PC-3 (cell line): Measurements from ENCODE around the gene TMEM106C. TPM values are rescaled to one million over a fixed set of nuclear protein-coding genes. Genes with fewer than 3 reads are reported as not detected.

Experiments used
- ATAC-seq: fragments of 200-7000 bp; cut with Tn5 transposase; 2 replicates; pipeline ENCODE4 v1.9.1; 2020; ENCODE audit warnings: mild to moderate bottlenecking, moderate library complexity
- BruUV-seq: library from RNA; stranded (reverse); fragments of 400-500 nt; replicated peaks from 2 replicates; lab custom pipeline; 2021; lab: Mats Ljungman, UMichigan
- CTCF ChIA-PET: fragments of 300-600 bp; sonication (Branson Sonifier 250); formaldehyde crosslinking; loops from one replicate; lab custom pipeline; 2022; ENCODE audit warnings: antibody characterized with exemption; lab: Charles Lee
- POLR2A ChIA-PET: fragments of 300-600 bp; sonication (Branson Sonifier 250); formaldehyde crosslinking; loops from one replicate; lab custom pipeline; 2022; ENCODE audit warnings: antibody characterized with exemption; ENCODE audit not compliant: unreplicated experiment; lab: Charles Lee
- DNase-seq: peaks from one replicate; pipeline ENCODE4 v3.0.0-alpha.2; 2015
- H2AFZ ChIP-seq: fragments of 300-600 bp; sonication (generic); 2 replicates; pipeline ENCODE4 v1.6.0; 2016; ENCODE audit warnings: antibody characterized with exemption, low read length
- H3F3A ChIP-seq: fragments of 300-600 bp; sonication (generic); one replicate; pipeline ENCODE4 v1.6.0; 2017; ENCODE audit warnings: antibody characterized with exemption, low read length, control low read depth, mild to moderate bottlenecking; ENCODE audit not compliant: unreplicated experiment
- H3K27ac ChIP-seq: fragments of 300-600 bp; sonication (generic); 2 replicates; pipeline ENCODE4 v1.5.1; 2016; ENCODE audit warnings: mild to moderate bottlenecking, low read length
- H3K27me3 ChIP-seq: fragments of 300-600 bp; sonication (generic); 2 replicates; pipeline ENCODE4 v1.6.1; 2016; ENCODE audit warnings: low read length, mixed read lengths
- H3K36me3 ChIP-seq: fragments of 300-600 bp; sonication (generic); 2 replicates; pipeline ENCODE4 v1.6.1; 2016; ENCODE audit warnings: low read depth, mixed run types, low read length, mixed read lengths
- H3K4me1 ChIP-seq: fragments of 300-600 bp; sonication (generic); 2 replicates; pipeline ENCODE4 v1.5.1; 2016; ENCODE audit warnings: low read length; ENCODE audit not compliant: insufficient read depth
- H3K4me2 ChIP-seq: fragments of 300-600 bp; sonication (generic); 2 replicates; pipeline ENCODE4 v1.6.0; 2016; ENCODE audit warnings: low read length
- H3K4me3 ChIP-seq: fragments of 300-600 bp; sonication (generic); 2 replicates; pipeline ENCODE4 v1.5.1; 2016; ENCODE audit warnings: mild to moderate bottlenecking, low read length, mixed read lengths
- H3K79me2 ChIP-seq: fragments of 300-600 bp; sonication (generic); 2 replicates; pipeline ENCODE4 v1.6.1; 2017; ENCODE audit warnings: low read length, mixed read lengths
- H3K9ac ChIP-seq: fragments of 300-600 bp; sonication (generic); 2 replicates; pipeline ENCODE4 v1.6.0; 2016; ENCODE audit warnings: mild to moderate bottlenecking, low read length
- H3K9me2 ChIP-seq: fragments of 300-600 bp; sonication (generic); replicated peaks from 2 replicates; pipeline ENCODE4 v1.6.1; 2016; ENCODE audit warnings: mixed run types, low read length, mixed read lengths
- H3K9me3 ChIP-seq: fragments of 300-600 bp; sonication (generic); 2 replicates; pipeline ENCODE4 v1.6.1; 2016; ENCODE audit warnings: low read length, mixed read lengths
- H4K20me1 ChIP-seq: fragments of 300-600 bp; sonication (generic); 2 replicates; pipeline ENCODE4 v1.6.1; 2016; ENCODE audit warnings: low read length, mixed read lengths
- EZH2 ChIP-seq: fragments of 300-600 bp; sonication (generic); IDR thresholded peaks from one replicate; pipeline ENCODE4 v1.6.1; 2017; ENCODE audit warnings: antibody characterized with exemption, mild to moderate bottlenecking, low read length; ENCODE audit not compliant: unreplicated experiment
- EZH2phosphoT487 ChIP-seq: fragments of 300-600 bp; sonication (generic); IDR thresholded peaks from 2 replicates; pipeline ENCODE4 v1.6.1; 2018; ENCODE audit warnings: mild to moderate bottlenecking, antibody characterized with exemption, low read length, borderline replicate concordance
- intact Hi-C: fragments of 100-400 bp; cut with micrococcal nuclease; formaldehyde crosslinking; loops from 2 replicates; pipeline ENCODE4 v1.9.0; 2023
- total RNA-seq: library from RNA; depleted of rRNA; stranded (reverse); fragments of >200 nt; gene quantifications from 2 replicates; pipeline ENCODE4 v1.2.3, GENCODE V29; 2014
- TF ChIP-seq, protein P1 (sequence below): fragments of 300-600 bp; sonication (generic); conservative IDR thresholded peaks from 2 replicates; pipeline ENCODE4 v1.5.1; 2017; ENCODE audit warnings: antibody characterized with exemption, low read depth, mild to moderate bottlenecking, low read length

Gene TMEM106C
- total RNA-seq, 1 experiment from 2014 or later = 166 TPM

DNA sequence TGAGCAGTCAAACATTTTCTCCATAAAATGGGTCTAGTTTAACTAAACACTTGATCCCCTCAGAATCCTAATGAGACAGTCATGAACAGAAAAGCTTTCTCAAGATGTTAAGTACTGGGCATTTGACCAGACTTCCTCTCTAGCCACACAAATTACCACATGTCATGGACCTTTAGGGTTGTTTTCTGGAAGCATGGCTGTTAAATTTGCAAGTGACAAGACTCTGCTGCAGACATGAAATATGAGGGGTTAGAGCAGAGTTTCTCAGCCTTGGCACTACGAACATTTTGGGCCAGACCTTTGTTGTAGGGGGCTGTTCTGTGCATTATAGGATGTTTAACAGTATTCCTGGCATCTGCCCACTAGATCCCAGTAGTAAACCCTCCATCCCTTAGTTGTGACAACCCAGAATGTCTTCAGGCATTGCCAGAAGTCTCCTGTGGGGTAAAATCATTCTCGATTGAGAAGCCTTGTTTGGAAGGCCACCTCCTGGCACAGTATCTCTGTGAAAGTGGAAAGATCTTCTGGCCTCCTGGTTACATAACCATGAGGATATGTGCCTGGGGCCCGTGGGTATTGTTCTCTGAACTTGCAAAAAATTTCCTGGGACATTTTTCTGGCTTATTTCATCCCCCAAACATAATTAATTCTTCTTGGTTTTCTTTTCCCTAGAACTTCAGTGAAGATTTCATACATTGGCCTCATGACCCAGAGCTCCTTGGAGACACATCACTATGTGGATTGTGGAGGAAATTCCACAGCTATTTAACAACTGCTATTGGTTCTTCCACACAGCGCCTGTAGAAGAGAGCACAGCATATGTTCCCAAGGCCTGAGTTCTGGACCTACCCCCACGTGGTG is 4.3 kb downstream of the TMEM106C start:
- no peak for ATAC-seq
- Histone ChIP-seq H3F3A (no peaks in the 10 kb centered on the region), H3K4me3 (no peak overlapping the region), H3K27me3 (no peaks in the 10 kb centered on the region), H3K9me3 (no peaks in the 10 kb centered on the region), H3K27ac (no peak overlapping the region), H3K9ac (no peak overlapping the region), H3K4me2 (no peak overlapping the region), H3K79me2 (peaks cover 23% of the 10 kb centered on the region), H2AFZ (no peak overlapping the region), H3K36me3 (peaks cover 17% of the 10 kb centered on the region), H3K4me1 (peaks cover 16% of the 10 kb centered on the region), H3K9me2 (no peaks in the 10 kb centered on the region), H4K20me1 (no peaks in the 10 kb centered on the region)
- ChIA-PET POLR2A (no interaction called here), CTCF (no interaction called here)
- intact Hi-C loops = no loop called here
- TF ChIP-seq EZH2 (no peak), EZH2phosphoT487 (no peak)
- TF ChIP-seq, protein P1, sequence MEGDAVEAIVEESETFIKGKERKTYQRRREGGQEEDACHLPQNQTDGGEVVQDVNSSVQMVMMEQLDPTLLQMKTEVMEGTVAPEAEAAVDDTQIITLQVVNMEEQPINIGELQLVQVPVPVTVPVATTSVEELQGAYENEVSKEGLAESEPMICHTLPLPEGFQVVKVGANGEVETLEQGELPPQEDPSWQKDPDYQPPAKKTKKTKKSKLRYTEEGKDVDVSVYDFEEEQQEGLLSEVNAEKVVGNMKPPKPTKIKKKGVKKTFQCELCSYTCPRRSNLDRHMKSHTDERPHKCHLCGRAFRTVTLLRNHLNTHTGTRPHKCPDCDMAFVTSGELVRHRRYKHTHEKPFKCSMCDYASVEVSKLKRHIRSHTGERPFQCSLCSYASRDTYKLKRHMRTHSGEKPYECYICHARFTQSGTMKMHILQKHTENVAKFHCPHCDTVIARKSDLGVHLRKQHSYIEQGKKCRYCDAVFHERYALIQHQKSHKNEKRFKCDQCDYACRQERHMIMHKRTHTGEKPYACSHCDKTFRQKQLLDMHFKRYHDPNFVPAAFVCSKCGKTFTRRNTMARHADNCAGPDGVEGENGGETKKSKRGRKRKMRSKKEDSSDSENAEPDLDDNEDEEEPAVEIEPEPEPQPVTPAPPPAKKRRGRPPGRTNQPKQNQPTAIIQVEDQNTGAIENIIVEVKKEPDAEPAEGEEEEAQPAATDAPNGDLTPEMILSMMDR = no peak
- no peak for DNase-seq
- BruUV-seq = no TSS peak

DNA sequence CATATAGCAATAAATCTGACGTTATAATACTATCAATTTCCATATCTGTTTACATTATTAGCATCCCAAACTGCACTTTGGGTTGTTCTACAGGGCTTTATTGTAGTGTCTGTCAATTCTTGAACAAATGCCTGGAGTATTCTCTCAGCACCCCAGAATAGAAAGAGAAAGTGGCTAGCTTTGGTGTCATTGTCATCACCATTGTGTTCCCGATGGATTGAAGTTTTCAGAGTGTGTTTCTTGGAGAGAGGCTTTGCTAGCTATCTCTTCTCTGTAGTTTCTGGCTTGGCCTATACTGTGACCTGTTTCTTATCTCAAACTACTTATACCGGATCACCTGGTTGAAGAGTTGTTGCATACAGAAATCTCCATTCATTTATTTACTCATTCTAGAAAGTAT is 6.4 kb downstream of the TMEM106C start:
- Histone ChIP-seq H2AFZ (no peak overlapping the region), H3K27ac (no peak overlapping the region), H3K36me3 (peaks cover 17% of the 10 kb centered on the region), H3K9me2 (no peaks in the 10 kb centered on the region), H3K79me2 (peaks cover 10% of the 10 kb centered on the region), H3K4me3 (no peak overlapping the region), H3K9me3 (no peaks in the 10 kb centered on the region), H3F3A (no peaks in the 10 kb centered on the region), H3K4me1 (peaks cover 9% of the 10 kb centered on the region), H3K27me3 (no peaks in the 10 kb centered on the region), H3K9ac (no peak overlapping the region), H3K4me2 (no peak overlapping the region), H4K20me1 (no peaks in the 10 kb centered on the region)
- no peak for DNase-seq
- intact Hi-C loops = no loop called here
- ChIA-PET POLR2A (no interaction called here), CTCF (no interaction called here)
- BruUV-seq = no TSS peak
- no peak for ATAC-seq
- TF ChIP-seq EZH2 = no peak
- TF ChIP-seq, protein P1 = no peak
- TF ChIP-seq EZH2phosphoT487 = no peak

DNA sequence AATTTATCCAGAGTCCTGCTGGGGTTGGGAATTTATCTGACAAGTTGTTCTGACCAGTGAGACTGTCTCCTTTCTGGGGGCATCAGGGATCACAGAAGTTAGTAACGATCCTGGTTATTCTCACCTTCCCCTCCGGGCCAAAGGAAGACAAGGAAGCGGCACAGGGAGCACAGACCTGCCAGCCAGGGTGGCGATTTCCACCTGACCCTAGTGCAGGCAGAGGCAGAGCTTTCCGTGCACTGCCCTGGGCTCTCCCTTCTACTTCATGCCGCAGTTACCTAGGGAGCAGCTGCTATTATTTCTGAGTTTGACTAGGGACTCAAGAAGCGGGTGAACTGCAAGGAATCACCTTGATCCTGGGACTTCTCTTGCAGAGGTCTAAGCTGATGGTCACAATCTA is 7.4 kb downstream of the TMEM106C start:
- H3K9me2 ChIP-seq = no peaks in the 10 kb centered on the region
- no peaks in the 10 kb centered on the region for H4K20me1 ChIP-seq
- no peak overlapping the region for H3K4me3 ChIP-seq
- BruUV-seq = no TSS peak
- TF ChIP-seq EZH2 (no peak), EZH2phosphoT487 (no peak)
- TF ChIP-seq, protein P1 = no peak
- peaks cover 15% of the 10 kb centered on the region for H3K36me3 ChIP-seq
- H3K27ac ChIP-seq = no peak overlapping the region
- 0 out of 2 replicates have a peak, but pooled peaks cover under 1% of the 10 kb centered on the region for H3K79me2 ChIP-seq
- H3K9ac ChIP-seq = no peak overlapping the region
- DNase-seq (no peak), ATAC-seq (no peak)
- no peak overlapping the region for H3K4me2 ChIP-seq
- intact Hi-C loops = no loop called here
- no peaks in the 10 kb centered on the region for H3K27me3 ChIP-seq
- no peaks in the 10 kb centered on the region for H3K4me1 ChIP-seq
- H2AFZ ChIP-seq = no peak overlapping the region
- H3K9me3 ChIP-seq = no peaks in the 10 kb centered on the region
- H3F3A ChIP-seq = no peaks in the 10 kb centered on the region
- POLR2A ChIA-PET = no interaction called here
- CTCF ChIA-PET = no interaction called here
